Ectodermal cell (in vitro differentiated cells): ENCODE data around the gene WDR88.
"Not testable (repeated sequence)": the region's sequence is repeated elsewhere in the genome, so short reads cannot be mapped to it uniquely, and the experiment has no call there.

Source experiments
- H3K27ac ChIP-seq: 2 replicates; pipeline ENCODE4 v1.7.0; 2013; ENCODE audit warnings: mild to moderate bottlenecking, low read depth, low read length; ENCODE audit not compliant: insufficient read depth, poor library complexity, severe bottlenecking
- H3K27me3 ChIP-seq: 2 replicates; pipeline ENCODE4 v1.7.0; 2013; ENCODE audit warnings: mild to moderate bottlenecking, low read length; ENCODE audit not compliant: insufficient read depth, control insufficient read depth, poor library complexity, severe bottlenecking
- H3K36me3 ChIP-seq: one replicate; pipeline ENCODE4 v1.7.0; 2013; ENCODE audit warnings: low read length; ENCODE audit not compliant: control insufficient read depth, insufficient read depth
- H3K4me1 ChIP-seq: one replicate; pipeline ENCODE4 v1.7.0; 2013; ENCODE audit warnings: low read length; ENCODE audit not compliant: control insufficient read depth, insufficient read depth
- H3K4me3 ChIP-seq: 2 replicates; pipeline ENCODE4 v1.7.0; 2013; ENCODE audit warnings: low read depth, low read length, control low read depth; ENCODE audit not compliant: insufficient read depth
- H3K9me3 ChIP-seq: 2 replicates; pipeline ENCODE4 v1.7.0; 2013; ENCODE audit warnings: mild to moderate bottlenecking, low read length, moderate library complexity; ENCODE audit not compliant: control insufficient read depth
- WGBS, 2 experiments: methylation state at CpG; one replicate each; pipeline ENCODE4 v1.1.7; 2013; ENCODE audit warnings: missing lambda C conversion rate in 2 of 2; 5-methylcytosine and 5-hydroxymethylcytosine counted together

WDR88 gene

DNA sequence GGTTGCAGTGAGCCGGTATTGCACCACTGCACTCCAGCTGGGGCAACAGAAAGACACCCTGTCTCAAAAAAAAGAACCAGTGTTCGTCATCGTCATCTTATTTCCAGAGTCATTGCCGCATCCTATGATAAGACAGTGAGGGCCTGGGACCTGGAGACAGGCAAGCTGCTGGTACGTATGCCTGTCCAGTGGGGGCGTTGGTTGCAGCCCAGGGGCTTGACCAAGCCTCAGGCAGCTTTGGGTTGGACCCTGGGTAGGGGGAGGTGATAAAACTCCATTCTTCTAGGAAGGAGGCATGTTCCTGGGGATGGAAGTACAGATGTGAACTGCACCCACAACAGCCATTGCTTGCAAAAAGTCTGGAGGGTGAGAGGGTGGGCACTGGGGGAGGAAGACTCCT, 15.6 kb downstream of the WDR88 start:
- Histone ChIP-seq H3K4me1 (no peaks in the 10 kb centered on the region), H3K27ac (no peak overlapping the region)
- 89 to 91% methylated on average over 6 of the region's 6 CpGs for WGBS, 2 experiments

DNA sequence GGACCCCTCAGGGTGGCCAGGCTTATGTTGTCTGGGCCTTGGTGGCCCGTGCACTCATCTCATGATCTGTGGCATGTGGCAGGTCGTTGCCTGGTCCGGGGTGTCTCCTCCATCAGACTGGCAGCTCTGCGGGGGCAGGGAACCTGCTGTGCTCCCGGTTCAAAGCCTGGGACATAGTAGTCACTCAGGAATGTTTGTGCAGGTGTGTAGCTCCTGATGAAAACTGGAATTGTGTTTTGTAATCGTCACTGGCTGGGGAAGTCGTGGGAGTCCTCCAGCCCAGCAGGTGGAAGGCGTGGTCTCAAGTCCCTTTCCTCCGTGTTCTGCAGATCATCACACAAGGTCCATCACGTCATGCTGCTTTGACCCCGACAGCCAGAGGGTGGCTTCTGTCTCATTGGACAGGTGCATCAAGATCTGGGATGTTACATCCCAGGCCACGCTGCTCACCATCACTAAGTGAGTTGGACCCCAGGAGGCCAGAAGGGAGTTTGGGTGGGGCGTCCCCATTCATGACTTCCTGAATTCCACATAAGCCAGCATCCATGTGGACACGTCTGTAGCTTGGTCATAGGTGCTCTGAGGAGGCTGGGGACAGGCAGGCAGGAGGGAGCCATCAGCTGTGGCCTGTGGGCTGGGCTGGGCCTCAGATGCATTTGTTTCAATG, 19.1 kb downstream of the WDR88 start:
- H3K36me3 ChIP-seq: no peaks in the 10 kb centered on the region
- H3K4me1 ChIP-seq: no peaks in the 10 kb centered on the region
- 86 to 88% methylated on average over 14 of the region's 14 CpGs for WGBS, 2 experiments
- no peak overlapping the region for H3K4me3 ChIP-seq
- no peak overlapping the region for H3K27ac ChIP-seq
- H3K9me3 ChIP-seq: no peaks in the 10 kb centered on the region
- no peaks in the 10 kb centered on the region for H3K27me3 ChIP-seq

More for the DNA sequence above, 15.6 kb downstream of the WDR88 start:
- H3K4me3 ChIP-seq: no peak overlapping the region
- no peaks in the 10 kb centered on the region for H3K36me3 ChIP-seq
- no peaks in the 10 kb centered on the region for H3K27me3 ChIP-seq
- no peaks in the 10 kb centered on the region for H3K9me3 ChIP-seq

DNA sequence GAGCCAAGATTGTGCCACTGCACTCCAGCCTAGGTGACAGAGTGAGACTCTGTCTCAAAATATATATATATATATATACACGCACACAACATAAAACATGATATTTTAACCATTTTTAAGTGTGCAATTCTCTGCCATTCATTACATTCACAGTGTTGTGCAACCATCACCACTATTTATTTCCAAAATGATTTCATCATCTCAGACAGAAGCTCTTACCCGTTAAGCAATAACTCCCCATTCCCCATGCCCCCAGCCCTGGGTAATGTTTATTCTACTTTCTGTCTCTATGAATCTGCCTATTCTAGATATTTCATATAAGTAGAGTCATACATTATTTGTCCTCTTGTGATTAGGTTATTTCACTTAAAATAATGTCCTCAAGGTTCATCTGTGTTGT, 20.3 kb downstream of the WDR88 start:
- Histone ChIP-seq H3K9me3 (no peaks in the 10 kb centered on the region), H3K4me1 (no peaks in the 10 kb centered on the region)
- 90 to 97% methylated on average over 2 of the region's 2 CpGs for WGBS, 2 experiments

DNA sequence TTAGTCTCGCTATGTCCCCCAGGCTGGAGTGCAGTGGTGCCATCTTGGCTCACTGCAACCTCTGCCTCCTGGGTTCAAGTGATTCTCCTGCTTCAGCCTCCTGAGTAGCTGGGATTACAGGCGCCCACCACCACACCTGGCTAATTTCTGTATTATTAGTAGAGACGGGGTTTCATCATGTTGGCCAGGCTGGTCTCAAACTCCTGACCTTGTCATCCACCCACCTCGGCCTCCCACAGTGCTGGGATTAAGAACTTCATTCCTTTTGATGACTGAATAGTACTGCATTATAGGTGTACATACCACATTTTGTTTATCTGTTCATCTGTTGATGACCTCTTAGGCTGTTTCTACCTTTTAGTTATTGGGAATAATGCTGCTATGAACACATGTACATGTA, 20.7 kb downstream of the WDR88 start:
- H3K4me3 ChIP-seq, H3K4me1 ChIP-seq, H3K9me3 ChIP-seq, H3K27ac ChIP-seq, H3K36me3 ChIP-seq, H3K27me3 ChIP-seq: not testable (repeated sequence)
- 92 to 95% methylated on average over 4 of the region's 4 CpGs for WGBS, 2 experiments

More for the DNA sequence above, 20.3 kb downstream of the WDR88 start:
- H3K4me3 ChIP-seq: no peak overlapping the region
- no peaks in the 10 kb centered on the region for H3K36me3 ChIP-seq
- H3K27ac ChIP-seq: no peak overlapping the region
- H3K27me3 ChIP-seq: no peaks in the 10 kb centered on the region

DNA sequence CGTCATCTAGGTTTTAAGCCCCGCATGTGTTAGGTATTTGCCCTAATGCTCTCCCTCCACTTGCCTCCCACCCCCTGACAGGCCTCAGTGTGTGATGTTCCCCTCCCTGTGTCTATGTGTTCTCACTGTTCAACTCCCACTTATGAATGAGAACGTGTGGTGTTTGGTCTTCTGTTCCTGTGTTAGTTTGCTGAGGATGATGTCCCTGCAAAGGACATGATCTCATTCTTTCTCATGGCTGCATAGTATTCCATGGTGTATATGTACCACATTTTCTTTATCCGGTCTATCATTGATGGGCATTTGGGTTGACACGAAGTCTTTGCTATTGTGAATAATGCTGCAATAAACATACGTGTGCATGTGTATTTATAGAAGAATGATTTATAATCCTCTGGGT, 22.4 kb downstream of the WDR88 start:
- 89 to 90% methylated on average over 6 of the region's 6 CpGs for WGBS, 2 experiments
- H3K27ac ChIP-seq, H3K4me3 ChIP-seq: not testable (repeated sequence)

DNA sequence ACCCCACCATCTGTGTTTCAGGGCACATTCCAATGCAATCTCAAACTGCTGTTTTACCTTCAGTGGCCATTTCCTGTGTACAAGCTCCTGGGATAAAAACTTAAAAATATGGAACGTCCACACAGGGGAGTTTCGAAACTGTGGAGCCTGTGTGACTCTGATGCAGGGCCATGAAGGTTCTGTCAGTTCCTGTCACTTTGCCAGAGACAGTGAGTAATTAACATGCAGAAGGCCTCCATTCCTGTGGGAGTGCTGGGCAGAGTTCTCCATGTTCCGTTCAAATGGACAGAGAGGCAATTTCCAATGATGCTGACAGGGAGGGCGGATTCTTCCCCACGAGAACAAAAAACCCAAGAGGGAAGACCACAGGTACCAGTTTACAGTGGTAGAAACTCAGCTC, 24.4 kb downstream of the WDR88 start:
- no peaks in the 10 kb centered on the region for H3K9me3 ChIP-seq
- H3K4me3 ChIP-seq: no peak overlapping the region
- no peaks in the 10 kb centered on the region for H3K4me1 ChIP-seq
- H3K27me3 ChIP-seq: no peaks in the 10 kb centered on the region
- H3K36me3 ChIP-seq: no peaks in the 10 kb centered on the region
- no peak overlapping the region for H3K27ac ChIP-seq
- WGBS, 2 experiments: 93 to 94% methylated on average over 5 of the region's 5 CpGs

More for the DNA sequence above, 22.4 kb downstream of the WDR88 start:
- not testable (repeated sequence) for H3K27me3 ChIP-seq, H3K4me1 ChIP-seq, H3K9me3 ChIP-seq, H3K36me3 ChIP-seq

DNA sequence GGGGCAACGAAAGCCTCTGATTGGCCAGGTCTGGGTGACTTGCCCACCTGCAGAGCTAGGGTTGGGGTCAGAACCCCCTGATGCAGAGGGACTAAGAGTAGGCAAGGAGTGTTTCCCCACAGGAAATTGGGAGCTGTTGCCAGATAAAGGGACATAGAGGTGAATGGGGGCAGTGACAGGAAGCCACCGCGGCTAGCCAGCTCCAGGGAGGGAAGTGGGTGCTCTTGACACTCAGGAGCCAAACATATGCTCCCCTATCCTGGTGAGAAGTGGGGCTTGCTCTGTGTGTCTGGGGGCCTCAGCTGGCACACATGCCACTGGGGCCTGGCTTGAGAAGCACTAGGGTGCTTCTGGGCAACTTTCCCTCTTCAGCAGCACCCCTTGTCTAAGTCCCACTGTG, 26.0 kb downstream of the WDR88 start:
- no peaks in the 10 kb centered on the region for H3K9me3 ChIP-seq
- 90 to 91% methylated on average over 3 of the region's 3 CpGs for WGBS, 2 experiments
- H3K27ac ChIP-seq: no peak overlapping the region
- no peaks in the 10 kb centered on the region for H3K4me1 ChIP-seq
- H3K27me3 ChIP-seq: no peaks in the 10 kb centered on the region
- no peak overlapping the region for H3K4me3 ChIP-seq
- no peaks in the 10 kb centered on the region for H3K36me3 ChIP-seq

DNA sequence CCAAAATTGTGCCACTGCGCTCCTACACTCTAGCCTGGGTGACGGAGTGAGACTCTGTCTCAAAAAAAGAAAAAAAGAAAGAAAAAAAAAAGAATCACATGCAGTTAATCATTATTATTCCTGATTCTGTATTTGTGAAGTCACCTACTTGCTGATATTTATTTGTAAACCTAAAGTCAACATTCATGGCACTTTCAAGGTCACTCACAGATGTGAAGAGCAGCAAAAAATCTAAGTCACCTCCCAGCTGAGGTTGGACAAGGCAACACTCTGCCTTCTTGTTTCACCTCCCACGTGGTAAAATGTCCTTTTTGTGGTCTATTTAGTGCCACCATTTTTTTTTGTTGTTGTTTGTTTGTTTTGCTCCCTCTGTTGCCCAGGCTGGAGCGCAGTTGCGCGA, 26.5 kb downstream of the WDR88 start:
- Histone ChIP-seq H3K36me3 (no peaks in the 10 kb centered on the region), H3K9me3 (no peaks in the 10 kb centered on the region), H3K4me3 (no peak overlapping the region), H3K27me3 (no peaks in the 10 kb centered on the region), H3K27ac (no peak overlapping the region), H3K4me1 (no peaks in the 10 kb centered on the region)
- WGBS, 2 experiments: 93% methylated on average over 6 of the region's 6 CpGs

DNA sequence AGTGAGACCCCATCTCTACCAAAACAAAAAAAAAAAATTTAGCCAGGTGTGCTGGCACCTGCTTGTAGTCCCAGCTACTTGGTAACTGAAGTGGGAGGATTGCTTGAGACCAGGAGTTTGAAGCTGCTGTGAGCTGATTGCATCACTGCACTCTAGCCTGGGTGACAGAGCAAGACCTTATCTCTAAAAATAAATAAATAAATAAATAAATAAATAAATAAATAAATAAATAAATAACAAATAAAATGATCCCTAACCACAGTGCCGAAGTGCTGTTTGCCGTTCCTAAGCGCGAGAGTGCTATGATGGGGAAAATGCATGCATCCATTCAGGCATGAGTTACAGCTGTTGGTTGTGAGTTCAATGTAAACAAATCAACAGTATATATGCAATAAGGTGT, 27.2 kb downstream of the WDR88 start:
- no peaks in the 10 kb centered on the region for H3K9me3 ChIP-seq
- 100% methylated on average over 4 of the region's 4 CpGs for WGBS, 2 experiments
- no peaks in the 10 kb centered on the region for H3K27me3 ChIP-seq
- H3K36me3 ChIP-seq: no peaks in the 10 kb centered on the region
- H3K4me1 ChIP-seq: no peaks in the 10 kb centered on the region
- no peak overlapping the region for H3K27ac ChIP-seq
- H3K4me3 ChIP-seq: no peak overlapping the region

DNA sequence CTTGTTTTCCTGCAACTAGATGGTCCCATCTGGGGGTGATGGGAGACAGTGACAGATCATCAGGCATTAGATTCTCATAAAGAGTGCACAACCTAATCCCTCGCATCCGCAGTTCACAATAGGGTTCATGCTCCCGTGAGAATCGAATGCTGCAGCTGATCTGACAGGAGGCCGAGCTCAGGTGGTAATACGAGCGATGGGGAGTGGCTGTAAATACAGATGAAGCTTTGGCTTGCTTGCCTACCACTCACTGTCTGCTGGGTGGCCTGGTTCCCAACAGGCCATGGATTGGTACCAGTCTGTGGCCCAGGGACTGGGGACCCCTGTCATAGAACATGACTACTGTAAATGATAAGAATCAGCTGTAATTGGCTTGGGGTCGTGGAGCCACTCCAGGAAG, 28.0 kb downstream of the WDR88 start:
- H3K27ac ChIP-seq: no peak overlapping the region
- 93 to 95% methylated on average over 8 of the region's 8 CpGs for WGBS, 2 experiments
- no peaks in the 10 kb centered on the region for H3K27me3 ChIP-seq
- H3K4me3 ChIP-seq: no peak overlapping the region
- H3K36me3 ChIP-seq: no peaks in the 10 kb centered on the region
- no peaks in the 10 kb centered on the region for H3K4me1 ChIP-seq
- H3K9me3 ChIP-seq: no peaks in the 10 kb centered on the region

DNA sequence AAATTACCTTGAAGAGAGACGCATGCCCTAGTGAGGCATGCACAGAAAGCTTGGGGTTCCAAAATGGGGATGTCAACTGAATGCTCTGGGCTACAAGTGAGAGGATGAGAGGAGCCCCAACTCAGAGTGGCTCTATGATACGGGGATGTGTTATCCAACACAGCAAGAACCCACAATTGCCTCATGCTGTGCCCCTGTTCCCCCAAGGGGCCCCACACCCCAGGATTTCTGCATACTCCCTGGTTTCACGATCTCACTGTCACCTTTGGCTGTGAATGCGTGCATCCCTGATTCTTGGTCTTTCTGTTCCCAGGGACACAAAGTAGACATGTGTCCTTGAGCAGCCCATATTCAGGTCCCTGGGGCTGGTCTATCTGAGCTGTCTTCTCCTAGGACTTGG, 29.3 kb downstream of the WDR88 start:
- Histone ChIP-seq H3K4me1 (no peaks in the 10 kb centered on the region), H3K36me3 (no peaks in the 10 kb centered on the region), H3K27ac (no peak overlapping the region), H3K9me3 (no peaks in the 10 kb centered on the region), H3K27me3 (no peaks in the 10 kb centered on the region), H3K4me3 (no peak overlapping the region)
- 88 to 93% methylated on average over 4 of the region's 4 CpGs for WGBS, 2 experiments
